GM19351 (cell line): ENCODE data around the gene GTPBP1.

Experiments used
- ATAC-seq: cut with Tn5 transposase; IDR thresholded peaks from one replicate; pipeline ENCODE4 v1.9.1; 2021; ENCODE audit warnings: mild to moderate bottlenecking, moderate library complexity; ENCODE audit not compliant: unreplicated experiment

The GTPBP1 gene

DNA sequence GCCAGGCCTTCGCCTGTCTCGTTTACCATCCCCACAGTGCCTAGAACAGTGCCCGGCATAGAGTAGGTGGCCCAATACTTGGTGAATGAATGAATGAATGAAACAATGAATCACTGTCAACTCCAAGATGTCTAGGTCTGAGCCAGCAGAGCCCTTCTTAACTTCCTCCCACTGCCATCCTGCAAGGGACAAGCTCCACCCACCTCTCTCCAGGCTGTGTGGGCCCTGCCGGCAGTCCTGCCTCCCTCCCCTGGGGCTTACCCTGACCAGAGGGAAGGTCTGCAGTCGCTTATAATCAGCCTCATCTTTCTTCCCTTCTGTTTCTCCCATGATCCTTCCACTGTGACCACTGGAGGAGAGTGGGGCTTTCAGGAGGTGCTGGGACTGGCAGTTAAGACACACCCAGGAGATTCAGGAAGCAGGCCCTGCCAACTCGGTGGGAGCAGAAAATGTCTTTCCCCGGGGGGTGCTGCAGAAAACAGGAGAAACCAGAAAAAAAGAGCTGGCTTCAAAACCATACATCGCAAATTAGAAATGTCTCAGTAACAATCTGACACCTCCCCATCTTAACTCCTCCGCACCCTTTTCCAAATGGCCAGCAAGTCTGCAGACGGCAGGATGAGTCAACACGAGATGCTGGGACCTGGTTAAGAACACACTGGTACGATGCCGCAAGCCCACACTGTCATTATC is 76.8 kb downstream of the GTPBP1 start:
- no peak for ATAC-seq
